ENCODE measurements around the gene SUMO3.
"Not testable (repeated sequence)": the region's sequence is repeated elsewhere in the genome, so short reads cannot be mapped to it uniquely, and the experiment has no call there.

The SUMO3 gene

DNA sequence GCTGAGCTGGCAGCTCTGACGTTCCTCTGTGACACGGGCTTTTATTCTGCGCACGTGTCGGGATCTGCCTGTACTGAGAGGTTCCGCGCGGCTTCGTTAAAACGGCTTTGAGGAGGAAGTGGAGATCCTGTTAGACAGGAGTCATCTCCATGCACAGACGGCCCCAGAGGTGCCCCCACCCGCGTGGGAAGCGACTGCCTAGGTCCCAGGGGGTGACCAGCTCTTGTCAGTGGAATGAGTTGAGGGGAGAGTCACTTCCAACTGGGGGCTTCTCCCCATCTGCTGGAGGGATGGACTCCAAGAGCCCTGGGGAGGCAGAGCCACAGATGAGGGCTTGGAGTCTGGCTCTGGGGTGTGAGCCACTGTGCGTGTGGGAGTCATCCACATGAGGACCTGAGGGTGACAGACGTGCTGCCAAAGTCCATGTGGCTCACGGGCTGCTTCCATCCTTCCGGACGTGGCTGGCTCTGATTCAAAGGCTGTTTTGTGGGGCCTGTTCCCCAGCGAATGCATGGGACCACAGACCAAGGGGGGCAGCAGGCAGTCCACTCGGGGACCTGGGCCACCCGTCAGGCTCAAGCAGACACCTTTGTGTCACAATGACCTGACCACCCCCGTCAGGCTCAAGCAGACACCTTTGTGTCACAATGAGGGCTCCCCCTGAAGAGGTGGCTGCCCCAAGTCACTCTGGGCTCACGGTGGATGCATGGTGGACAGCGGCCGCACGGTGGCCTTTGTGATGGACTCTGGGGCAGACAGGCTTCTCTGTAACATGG, 28.8 kb upstream of the SUMO3 start:
- DNase-seq (ENCODE audit: low read depth) = no peak

GRCh38 chr21:44846224-44846484, 28.3 kb upstream of the SUMO3 start:
- DNase-seq (ENCODE audit: low read depth) = no peak

DNA sequence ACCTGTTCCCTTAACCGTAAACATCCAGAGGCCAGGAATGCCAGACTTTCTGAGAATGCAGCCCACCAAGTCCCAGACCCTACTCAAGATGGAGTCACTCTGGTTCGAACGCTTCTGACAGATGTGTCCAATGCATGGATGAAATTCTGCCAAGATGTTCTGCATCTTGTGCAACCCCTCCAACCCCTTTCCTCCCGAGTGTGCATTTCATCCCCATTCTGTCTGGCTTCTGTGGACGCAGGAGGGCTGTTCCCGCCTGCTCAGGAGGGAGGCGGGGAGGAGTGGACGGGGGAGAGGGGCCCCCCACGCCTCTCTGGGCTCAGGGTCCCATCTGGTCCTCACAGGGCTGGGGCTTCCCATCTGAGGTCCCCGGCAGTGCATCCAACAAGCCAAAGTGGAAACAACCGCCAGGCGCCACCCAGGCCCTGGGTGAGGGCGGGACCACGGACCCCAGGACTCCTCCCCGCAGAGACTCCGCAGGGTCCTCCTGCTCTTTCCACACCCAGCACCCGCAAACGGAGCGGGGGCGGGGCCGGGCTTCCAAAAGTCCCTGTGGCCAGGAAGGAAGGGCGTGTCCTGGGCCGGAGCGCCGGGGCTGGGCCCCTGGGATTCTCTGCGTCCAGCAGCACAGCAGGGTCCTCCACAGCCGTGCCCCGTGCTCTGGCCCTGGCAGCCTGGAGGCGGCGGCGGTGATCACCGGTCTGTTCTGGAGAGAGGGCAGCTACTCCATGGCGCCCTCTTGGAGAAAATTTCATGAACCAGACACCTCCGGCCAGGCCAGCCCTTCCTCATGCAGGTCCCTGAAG, 27.8 kb upstream of the SUMO3 start:
- DNase-seq (ENCODE audit: low read depth) = peak; percentile 33

DNA sequence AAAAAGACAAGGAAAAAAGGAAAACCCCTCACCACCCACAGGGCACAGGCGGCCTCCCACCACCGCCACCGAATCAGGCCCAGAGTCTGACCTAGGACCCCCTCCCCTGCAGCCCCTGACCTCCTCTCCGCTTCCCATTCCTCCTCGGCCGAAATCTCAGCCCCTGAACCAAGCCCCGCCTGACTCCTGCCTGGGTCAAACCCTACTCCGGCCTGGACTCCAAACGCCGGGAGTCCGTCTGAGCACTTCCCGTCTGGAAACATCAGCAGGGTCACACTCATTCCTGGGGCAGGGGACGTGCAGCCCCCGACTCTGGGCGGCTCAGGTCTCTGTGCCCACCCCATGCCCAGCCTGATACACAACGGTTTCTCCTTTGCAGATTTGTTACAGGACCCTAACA, 26.4 kb upstream of the SUMO3 start:
- no peak for DNase-seq (ENCODE audit: low read depth)

DNA sequence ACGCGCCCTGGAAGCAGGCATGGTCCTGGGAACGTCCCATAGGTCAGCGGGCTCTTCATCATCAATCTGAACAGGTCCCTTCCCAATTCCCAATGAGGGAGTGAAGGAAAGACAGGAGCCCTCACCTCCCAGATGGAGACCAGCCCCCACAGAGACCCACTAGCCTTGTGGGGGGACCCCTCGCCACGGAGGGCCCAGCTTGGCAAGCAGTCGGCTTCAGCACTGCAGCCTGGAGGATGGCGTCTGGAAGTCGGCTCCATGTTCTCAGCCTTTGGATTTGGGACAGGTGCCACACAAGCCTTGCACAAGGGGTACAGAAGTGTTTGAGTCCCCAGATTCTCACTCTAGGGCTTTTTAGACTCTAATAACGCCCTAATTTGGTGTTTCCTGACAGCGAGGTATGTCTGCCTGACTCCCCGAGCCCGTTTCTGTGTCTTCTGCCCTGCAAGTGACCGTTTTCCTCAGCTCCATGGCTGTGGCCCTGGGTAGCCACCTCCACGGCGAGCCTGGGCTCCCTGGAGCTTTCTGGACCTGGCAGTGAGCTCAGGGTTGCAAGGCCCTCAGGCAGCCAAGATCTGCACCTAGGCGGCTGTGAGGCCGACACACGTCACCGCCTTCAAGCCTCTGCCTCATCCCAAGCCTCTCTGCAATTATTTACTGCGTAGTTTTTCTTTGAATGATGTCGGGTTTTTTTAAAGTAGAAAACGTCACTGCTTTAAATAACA, 25.0 kb upstream of the SUMO3 start:
- DNase-seq (ENCODE audit: low read depth) = no peak

- DNase-seq (ENCODE audit: low read depth) = no peak
Measured at GRCh38 chr21:44842087-44842486, 24.2 kb upstream of the SUMO3 start.

- DNase-seq (ENCODE audit: low read depth) = no peak
Measured at GRCh38 chr21:44840771-44841170, 22.9 kb upstream of the SUMO3 start.

GRCh38 chr21:44838951-44839350, 21.1 kb upstream of the SUMO3 start:
- DNase-seq (ENCODE audit: low read depth) = no peak

GRCh38 chr21:44838039-44838895, 20.4 kb upstream of the SUMO3 start:
- DNase-seq (ENCODE audit: low read depth) = no peak

DNA sequence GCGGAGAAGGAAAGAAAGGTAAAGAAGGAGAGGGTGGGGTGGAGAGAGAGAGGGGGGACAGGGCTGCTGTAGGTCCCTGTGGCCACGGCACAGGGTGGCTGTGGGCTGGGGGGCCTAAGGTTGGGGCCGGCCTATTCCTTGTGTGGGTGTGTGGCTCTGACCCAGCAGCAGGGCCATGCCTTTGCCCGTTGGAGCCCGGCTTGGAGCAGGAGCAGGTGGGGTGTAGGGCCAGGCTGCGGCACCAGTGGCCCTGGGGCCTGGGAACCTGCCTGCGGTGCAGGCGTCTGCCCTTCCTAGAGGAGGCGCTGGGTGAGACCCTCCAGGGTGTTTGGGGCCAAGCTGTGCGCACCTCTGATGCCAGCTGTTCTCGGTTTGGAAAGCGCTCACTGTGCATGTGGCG, 19.7 kb upstream of the SUMO3 start:
- no peak for DNase-seq (ENCODE audit: low read depth)

- DNase-seq (ENCODE audit: low read depth) = no peak
Measured at GRCh38 chr21:44836666-44837471, 19.0 kb upstream of the SUMO3 start.

DNA sequence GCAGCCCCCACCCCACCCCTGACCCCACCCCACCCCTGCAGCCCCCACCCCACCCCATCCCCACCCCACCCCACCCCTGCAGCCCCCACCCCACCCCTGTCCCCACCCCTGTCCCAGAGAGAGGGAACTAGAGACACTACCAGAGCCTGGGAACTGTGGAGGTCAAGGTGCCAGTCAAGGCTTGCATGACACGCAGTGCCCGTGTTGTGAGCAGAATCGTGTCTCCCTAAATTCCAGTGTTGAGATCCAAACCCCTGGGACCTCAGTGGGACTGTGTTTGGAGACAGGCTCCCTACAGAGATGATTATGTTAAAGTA, 18.4 kb upstream of the SUMO3 start:
- DNase-seq (ENCODE audit: low read depth) = no peak

DNA sequence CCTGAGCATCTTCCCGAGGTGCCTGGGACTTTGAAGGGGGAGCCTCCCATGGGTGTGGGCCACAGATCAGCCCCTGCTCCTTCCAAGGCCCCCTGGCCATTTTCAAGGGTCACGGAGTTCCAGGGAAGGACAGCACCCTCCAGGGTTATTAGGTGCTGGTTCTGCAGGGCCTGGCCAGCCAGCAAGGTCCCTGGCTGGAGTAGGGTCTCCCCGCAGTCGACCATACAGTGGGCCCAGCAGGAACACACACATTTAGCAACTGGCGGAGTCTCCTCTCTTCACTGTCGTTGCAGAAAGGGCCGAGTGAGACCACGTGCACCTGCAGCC, 17.7 kb upstream of the SUMO3 start:
- no peak for DNase-seq (ENCODE audit: low read depth)

DNA sequence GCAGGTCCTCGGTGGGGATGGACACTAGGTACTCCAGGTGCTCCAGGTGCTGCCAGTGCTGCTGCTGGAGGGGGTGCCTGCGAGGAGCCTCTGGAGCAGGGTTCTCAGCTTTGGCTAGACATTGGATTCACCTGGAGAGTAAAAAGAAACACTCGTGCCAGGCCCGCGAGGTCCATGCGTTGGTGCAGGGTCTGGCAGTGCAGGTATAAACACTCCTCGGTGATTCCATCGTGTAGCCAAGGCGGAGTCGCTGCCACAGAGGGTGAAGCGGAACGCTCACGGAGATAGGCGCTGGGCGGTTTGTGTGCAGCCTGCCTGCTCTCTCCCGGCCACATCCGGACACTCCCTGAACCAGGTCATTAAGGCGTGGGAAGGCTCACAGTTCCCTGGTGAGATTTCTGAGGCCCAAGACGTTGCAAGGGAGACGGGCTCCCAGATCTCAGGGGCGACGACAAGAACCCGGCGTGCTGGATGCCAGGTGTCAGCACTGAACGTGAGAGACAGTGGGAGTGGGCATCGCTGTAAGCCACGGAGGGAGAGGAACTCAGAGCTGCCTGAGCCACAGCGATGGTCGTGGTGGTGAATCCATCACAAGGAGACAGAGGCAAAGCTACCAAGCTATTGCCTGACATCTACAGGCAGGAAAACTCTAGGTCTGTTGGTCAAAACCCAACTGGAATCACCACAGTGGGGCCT, 17.2 kb upstream of the SUMO3 start:
- DNase-seq (ENCODE audit: low read depth) = no peak

- no peak for DNase-seq (ENCODE audit: low read depth)
Measured at GRCh38 chr21:44834231-44834950, 16.5 kb upstream of the SUMO3 start.

- DNase-seq (ENCODE audit: low read depth) = no peak
Measured at GRCh38 chr21:44833663-44834062, 15.8 kb upstream of the SUMO3 start.

- DNase-seq (ENCODE audit: low read depth) = not testable (repeated sequence)
Measured at GRCh38 chr21:44832516-44833255, 14.8 kb upstream of the SUMO3 start.

GRCh38 chr21:44831227-44831860, 13.5 kb upstream of the SUMO3 start:
- no peak for DNase-seq (ENCODE audit: low read depth)

DNA sequence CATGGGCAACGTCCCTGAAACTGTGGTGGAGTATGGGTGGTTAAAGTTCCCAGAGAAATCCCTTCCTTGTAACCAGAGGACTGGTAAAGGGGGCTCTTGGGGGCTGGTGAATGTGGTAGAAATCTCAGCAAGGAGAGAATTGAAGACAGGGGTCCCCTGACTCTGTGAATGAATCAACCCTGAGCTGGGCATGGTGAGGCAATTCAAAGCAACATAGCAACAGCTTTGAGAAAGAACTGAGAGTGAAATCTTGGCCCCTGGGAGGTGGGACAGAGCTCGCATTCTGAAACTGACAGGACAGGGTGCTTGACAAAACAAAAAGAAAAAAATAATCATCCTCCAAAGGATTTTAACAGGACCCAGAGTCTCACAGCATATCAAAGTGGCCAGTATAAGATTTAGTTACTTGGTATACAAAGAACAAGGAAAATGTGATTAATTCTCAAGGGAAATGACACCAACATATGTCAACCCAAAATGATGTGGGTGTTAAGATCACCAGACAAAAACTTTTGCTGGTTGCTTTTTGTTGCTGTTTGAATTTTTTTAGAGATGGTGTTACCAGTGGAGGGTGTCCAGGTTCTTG, 11.7 kb upstream of the SUMO3 start:
- DNase-seq (ENCODE audit: low read depth) = no peak
